LNCaP clone FGC (cell line): ENCODE measurements around the gene PARP15.

Source experiments
- DNase-seq: peaks from one replicate; pipeline ENCODE4 v3.0.0-alpha.2; 2011; ENCODE audit warnings: low read depth
- H3K4me3 ChIP-seq: 2 replicates; pipeline ENCODE4 v1.5.1; 2011; ENCODE audit warnings: mild to moderate bottlenecking, low read depth, low read length, control low read depth
- CTCF ChIP-seq: IDR thresholded peaks from 2 replicates; pipeline ENCODE4 v1.5.1; 2012; ENCODE audit warnings: mild to moderate bottlenecking; ENCODE audit not compliant: control insufficient read depth, insufficient read depth; ENCODE audit errors: extremely low read depth

PARP15 gene

DNA sequence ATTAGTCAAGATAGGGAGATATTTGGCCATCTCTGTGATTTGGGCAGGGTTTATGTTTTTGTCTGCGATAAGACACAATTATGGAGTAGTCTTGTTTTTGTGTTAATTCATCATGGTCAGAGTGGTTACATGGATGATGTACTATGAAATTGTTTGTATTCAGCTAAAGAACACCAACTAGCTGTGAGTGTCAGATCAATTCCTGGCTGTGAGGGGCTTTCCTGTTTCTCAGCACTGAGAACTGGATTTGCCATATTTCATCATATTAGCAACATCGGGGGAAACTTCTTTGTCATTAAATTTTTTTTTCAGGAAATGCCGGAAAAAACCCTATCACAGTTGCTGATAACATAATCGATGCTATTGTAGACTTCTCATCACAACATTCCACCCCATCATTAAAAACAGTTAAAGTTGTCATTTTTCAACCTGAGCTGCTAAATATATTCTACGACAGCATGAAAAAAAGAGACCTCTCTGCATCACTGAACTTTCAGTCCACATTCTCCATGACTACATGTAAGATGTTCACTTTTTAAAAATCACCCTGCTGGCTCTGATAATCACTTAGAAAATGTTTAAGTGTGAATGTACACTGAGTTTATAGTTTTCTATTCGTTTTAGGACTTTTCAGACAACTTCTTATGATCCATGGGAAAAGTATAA lies 49.2 kb downstream of the PARP15 start:
- no peak overlapping the region for H3K4me3 ChIP-seq
- no peak for DNase-seq
- TF ChIP-seq CTCF = no peak

GRCh38 chr3:122627301-122627700 lies 49.9 kb downstream of the PARP15 start:
- no peak for DNase-seq
- no peak for TF ChIP-seq CTCF

DNA sequence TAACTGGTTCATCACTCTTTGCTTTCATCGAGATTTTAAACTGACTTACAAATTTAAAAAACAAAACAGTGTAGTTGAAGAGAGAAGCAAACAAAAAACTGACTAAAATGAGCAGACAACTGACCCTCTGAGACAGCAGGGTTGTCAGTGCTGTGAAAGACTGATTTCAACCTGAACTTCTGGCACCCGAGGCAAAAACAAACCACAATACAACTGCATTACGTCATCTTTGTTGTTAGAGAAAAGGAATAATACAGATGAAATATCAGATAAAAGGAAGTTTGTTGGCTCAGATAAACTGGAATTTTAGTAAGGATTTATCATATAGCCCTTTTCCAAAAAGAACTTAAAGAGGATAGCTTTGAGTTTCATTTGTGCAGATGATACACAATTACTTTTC lies 51.1 kb downstream of the PARP15 start:
- DNase-seq = no peak
- no peak for TF ChIP-seq CTCF
- no peak overlapping the region for H3K4me3 ChIP-seq

More at GRCh38 chr3:122627301-122627700, 49.9 kb downstream of the PARP15 start:
- no peak overlapping the region for H3K4me3 ChIP-seq

DNA sequence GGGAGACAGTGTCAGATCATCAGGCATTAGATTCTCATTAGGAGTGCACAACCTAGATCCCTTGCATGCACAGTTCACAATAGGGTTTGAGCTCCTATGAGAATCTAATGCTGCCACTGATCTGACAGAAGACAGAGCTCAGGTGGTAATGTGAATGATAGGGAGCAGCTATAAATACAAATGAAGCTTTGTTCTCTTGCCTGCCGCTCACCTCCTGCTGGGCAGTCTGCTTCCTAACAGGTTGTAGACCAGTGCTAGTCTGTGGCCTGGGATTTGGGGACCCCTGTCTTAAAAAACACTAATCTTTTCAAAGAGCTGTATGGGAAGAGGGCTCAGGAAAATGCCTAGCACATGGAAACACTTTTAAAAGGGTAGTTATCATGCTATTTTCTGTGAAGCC lies 52.3 kb downstream of the PARP15 start:
- H3K4me3 ChIP-seq = no peak overlapping the region
- TF ChIP-seq CTCF = no peak
- DNase-seq = no peak

DNA sequence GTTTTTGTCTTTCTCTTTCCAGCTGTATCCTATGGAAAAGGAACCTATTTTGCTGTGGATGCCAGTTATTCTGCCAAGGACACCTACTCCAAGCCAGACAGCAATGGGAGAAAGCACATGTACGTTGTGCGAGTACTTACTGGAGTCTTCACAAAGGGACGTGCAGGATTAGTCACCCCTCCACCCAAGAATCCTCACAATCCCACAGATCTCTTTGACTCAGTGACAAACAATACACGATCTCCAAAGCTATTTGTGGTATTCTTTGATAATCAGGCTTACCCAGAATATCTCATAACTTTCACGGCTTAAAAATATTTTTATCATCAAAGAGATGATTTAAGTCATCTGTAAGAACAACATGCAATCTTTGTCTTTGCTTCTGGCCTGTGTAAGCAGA lies 58.3 kb downstream of the PARP15 start:
- no peak for DNase-seq
- no peak overlapping the region for H3K4me3 ChIP-seq
- TF ChIP-seq CTCF = no peak

- no peak for TF ChIP-seq CTCF
- no peak overlapping the region for H3K4me3 ChIP-seq
- DNase-seq = no peak
Observed at GRCh38 chr3:122636697-122637096, 59.2 kb downstream of the PARP15 start.

- TF ChIP-seq CTCF = no peak
- no peak for DNase-seq
- no peak overlapping the region for H3K4me3 ChIP-seq
Observed at GRCh38 chr3:122640437-122640999, 63.1 kb downstream of the PARP15 start.
